ENCODE data around the gene ASTN2. TPM values are rescaled to one million over a fixed set of nuclear protein-coding genes. Genes with fewer than 3 reads are reported as not detected.

ASTN2 gene
- total RNA-seq, 5 donors from 2014 or later (not counting 1 experiment from before 2014, with no cell fraction given) = 3.7 to 4.8 (median 4.4) TPM

DNA sequence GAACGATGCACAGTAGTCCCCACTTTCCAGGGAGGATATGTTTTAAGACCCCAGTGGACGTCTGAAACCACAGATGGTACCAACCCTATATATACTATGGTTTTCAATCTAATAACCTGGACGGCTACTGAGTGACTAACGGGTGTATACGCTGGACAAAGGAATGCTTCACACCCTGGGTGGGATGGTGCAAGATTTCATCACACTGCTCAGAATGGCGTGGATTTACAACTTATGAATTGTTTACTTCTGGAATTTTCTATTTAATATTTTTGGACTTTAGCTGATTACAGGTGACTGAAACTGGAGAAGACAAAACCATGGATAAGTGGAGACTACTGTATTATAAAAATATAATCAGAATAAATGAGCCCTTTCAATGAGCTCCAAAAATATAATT is 875.3 kb downstream of the ASTN2 start:
- no peak for ATAC-seq (replicated peaks in 1 of 4)
- H3K4me1 Mint-ChIP-seq = no peaks in the 10 kb centered on the region
- no peak overlapping the region for H3K4me3 ChIP-seq (ENCODE audit: control insufficient read depth in 1 of 2, extremely low read depth in 1 of 2, low read length in 1 of 2)

DNA sequence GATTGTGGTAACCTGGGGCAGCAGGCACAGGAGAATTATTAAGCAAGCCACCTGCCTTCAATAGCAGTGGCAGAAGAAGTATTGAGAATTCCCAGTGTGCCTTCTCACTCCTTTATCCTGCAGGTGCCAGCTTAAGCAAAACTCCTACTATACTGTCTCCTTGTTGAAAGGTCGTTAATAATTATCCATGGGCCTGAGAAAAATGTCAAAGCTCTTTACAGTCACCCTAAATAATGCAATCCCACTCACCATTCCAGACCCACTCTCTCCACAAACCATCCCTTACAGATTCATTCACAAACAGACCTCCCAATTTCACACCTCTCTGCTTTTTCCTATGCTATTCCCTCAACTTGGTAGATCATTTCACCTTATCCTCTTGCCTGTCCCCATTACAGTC is 889.2 kb downstream of the ASTN2 start:
- peaks cover 7% of the 10 kb centered on the region for H3K36me3 Mint-ChIP-seq
- H3K4me1 Mint-ChIP-seq = no peaks in the 10 kb centered on the region
- ATAC-seq (replicated peaks in 1 of 4) (no peak), DNase-seq (no peak)
- Histone ChIP-seq H3K36me3 (ENCODE audit: control insufficient read depth in 2 of 2, extremely low read depth in 1 of 2, insufficient read depth in 1 of 2, low read length in 1 of 2) (no peaks in the 10 kb centered on the region), H3K4me3 (ENCODE audit: control insufficient read depth in 1 of 2, extremely low read depth in 1 of 2, low read length in 1 of 2) (no peak overlapping the region), H3K4me1 (ENCODE audit: control insufficient read depth in 1 of 2, extremely low read depth in 1 of 2, insufficient read depth in 2 of 2, low read length in 2 of 2) (no peaks in the 10 kb centered on the region), H3K27ac (ENCODE audit: low read length) (no peak overlapping the region), H3K9me3 (no peaks in the 10 kb centered on the region), H3K27me3 (replicated peaks in 1 of 2; ENCODE audit: control insufficient read depth in 2 of 2, extremely low read depth in 1 of 2, insufficient read depth in 2 of 2, low read length in 1 of 2) (no peaks in the 10 kb centered on the region)
- H3K4me3 Mint-ChIP-seq = no peak overlapping the region
- H3K9me3 Mint-ChIP-seq = peaks cover 18 to 30% (median 29%) of the 10 kb centered on the region in 3 donors
- ChIA-PET POLR2A (no interaction called here), CTCF (no interaction called here)
- WGBS (ENCODE audit: insufficient coverage) = 31% methylated on average over 1 of the region's 1 CpG
- no peaks in the 10 kb centered on the region for H3K27me3 Mint-ChIP-seq
- H3K27ac Mint-ChIP-seq = no peak overlapping the region

More for the DNA sequence above, 875.3 kb downstream of the ASTN2 start:
- Mint-ChIP-seq H3K36me3 (peaks cover 29% of the 10 kb centered on the region), H3K4me3 (no peak overlapping the region), H3K9me3 (peaks cover 19 to 30% (median 28%) of the 10 kb centered on the region in 3 donors), H3K27ac (no peak overlapping the region), H3K27me3 (no peaks in the 10 kb centered on the region)
- CTCF ChIA-PET = no interaction called here
- Histone ChIP-seq H3K36me3 (ENCODE audit: control insufficient read depth in 2 of 2, extremely low read depth in 1 of 2, insufficient read depth in 1 of 2, low read length in 1 of 2) (no peaks in the 10 kb centered on the region), H3K27ac (ENCODE audit: low read length) (no peak overlapping the region), H3K4me1 (ENCODE audit: control insufficient read depth in 1 of 2, extremely low read depth in 1 of 2, insufficient read depth in 2 of 2, low read length in 2 of 2) (no peaks in the 10 kb centered on the region), H3K27me3 (replicated peaks in 1 of 2; ENCODE audit: control insufficient read depth in 2 of 2, extremely low read depth in 1 of 2, insufficient read depth in 2 of 2, low read length in 1 of 2) (no peaks in the 10 kb centered on the region), H3K9me3 (no peaks in the 10 kb centered on the region)
- POLR2A ChIA-PET = no interaction called here
- DNase-seq = no peak
- no CpG with 5 or more reads among the region's 6 CpGs for WGBS (ENCODE audit: insufficient coverage)

- Mint-ChIP-seq H3K27ac (no peak overlapping the region), H3K4me1 (no peaks in the 10 kb centered on the region), H3K9me3 (peaks cover 24 to 35% (median 30%) of the 10 kb centered on the region in 3 donors), H3K4me3 (no peak overlapping the region), H3K27me3 (no peaks in the 10 kb centered on the region), H3K36me3 (peaks cover 7% of the 10 kb centered on the region)
- no peaks in the 10 kb centered on the region for H3K27me3 ChIP-seq (replicated peaks in 1 of 2; ENCODE audit: control insufficient read depth in 2 of 2, extremely low read depth in 1 of 2, insufficient read depth in 2 of 2, low read length in 1 of 2)
- WGBS (ENCODE audit: insufficient coverage) = 88% methylated on average over 1 of the region's 3 CpGs
- no peak overlapping the region for H3K4me3 ChIP-seq (ENCODE audit: control insufficient read depth in 1 of 2, extremely low read depth in 1 of 2, low read length in 1 of 2)
- ATAC-seq (replicated peaks in 1 of 4) = no peak
- POLR2A ChIA-PET = no interaction called here
- H3K9me3 ChIP-seq = no peaks in the 10 kb centered on the region
- no peak for DNase-seq
- no peaks in the 10 kb centered on the region for H3K4me1 ChIP-seq (ENCODE audit: control insufficient read depth in 1 of 2, extremely low read depth in 1 of 2, insufficient read depth in 2 of 2, low read length in 2 of 2)
- H3K27ac ChIP-seq (ENCODE audit: low read length) = no peak overlapping the region
- H3K36me3 ChIP-seq (ENCODE audit: control insufficient read depth in 2 of 2, extremely low read depth in 1 of 2, insufficient read depth in 1 of 2, low read length in 1 of 2) = no peaks in the 10 kb centered on the region
- CTCF ChIA-PET = no interaction called here
These were observed 889.9 kb downstream of the ASTN2 start for GRCh38 chr9:116524778-116525470.

DNA sequence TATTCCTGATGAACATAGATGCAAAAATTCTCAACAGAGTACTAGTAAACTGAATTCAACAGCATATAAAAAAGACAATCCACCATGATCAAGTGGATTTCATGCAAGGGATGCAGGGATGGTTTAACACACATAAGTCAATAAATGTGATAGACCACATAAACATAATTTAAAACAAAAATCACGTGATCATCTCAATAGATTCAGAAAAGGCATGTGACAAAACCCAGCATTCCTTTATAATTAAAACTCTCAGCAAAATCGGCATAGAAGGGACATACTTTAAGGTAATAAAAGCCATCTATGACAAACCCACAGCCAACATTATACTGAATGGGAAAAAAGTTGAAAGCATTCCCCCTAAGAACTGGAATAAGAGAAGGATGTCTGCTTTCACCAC is 894.6 kb downstream of the ASTN2 start:
- H3K27me3 Mint-ChIP-seq = no peaks in the 10 kb centered on the region
- Histone ChIP-seq H3K4me3 (ENCODE audit: control insufficient read depth in 1 of 2, extremely low read depth in 1 of 2, low read length in 1 of 2) (no peak overlapping the region), H3K9me3 (peaks cover 1% of the 10 kb centered on the region), H3K27me3 (replicated peaks in 1 of 2; ENCODE audit: control insufficient read depth in 2 of 2, extremely low read depth in 1 of 2, insufficient read depth in 2 of 2, low read length in 1 of 2) (peaks cover 0 to 3% of the 10 kb centered on the region in 2 experiments), H3K36me3 (ENCODE audit: control insufficient read depth in 2 of 2, extremely low read depth in 1 of 2, insufficient read depth in 1 of 2, low read length in 1 of 2) (no peaks in the 10 kb centered on the region), H3K27ac (ENCODE audit: low read length) (no peak overlapping the region), H3K4me1 (ENCODE audit: control insufficient read depth in 1 of 2, extremely low read depth in 1 of 2, insufficient read depth in 2 of 2, low read length in 2 of 2) (no peaks in the 10 kb centered on the region)
- ATAC-seq (replicated peaks in 1 of 4) (no peak), DNase-seq (no peak)
- no CpG with 5 or more reads among the region's 2 CpGs for WGBS (ENCODE audit: insufficient coverage)
- H3K9me3 Mint-ChIP-seq = peaks cover 41 to 56% (median 46%) of the 10 kb centered on the region in 3 donors
- no peak overlapping the region for H3K27ac Mint-ChIP-seq
- POLR2A ChIA-PET = no interaction called here
- H3K4me1 Mint-ChIP-seq = no peaks in the 10 kb centered on the region
- H3K4me3 Mint-ChIP-seq = no peak overlapping the region
- CTCF ChIA-PET = no interaction called here
- H3K36me3 Mint-ChIP-seq = peaks cover 15% of the 10 kb centered on the region

GRCh38 chr9:116516456-116516855 is 898.4 kb downstream of the ASTN2 start:
- H3K9me3 ChIP-seq = peaks cover 2% of the 10 kb centered on the region
- ATAC-seq (replicated peaks in 1 of 4) (no peak), DNase-seq (no peak)
- peaks cover 0 to 3% of the 10 kb centered on the region in 2 experiments for H3K27me3 ChIP-seq (replicated peaks in 1 of 2; ENCODE audit: control insufficient read depth in 2 of 2, extremely low read depth in 1 of 2, insufficient read depth in 2 of 2, low read length in 1 of 2)
- no peak overlapping the region for H3K27ac ChIP-seq (ENCODE audit: low read length)
- H3K36me3 Mint-ChIP-seq = peaks cover 15% of the 10 kb centered on the region
- CTCF ChIA-PET = no interaction called here
- H3K4me1 ChIP-seq (ENCODE audit: control insufficient read depth in 1 of 2, extremely low read depth in 1 of 2, insufficient read depth in 2 of 2, low read length in 2 of 2) = no peaks in the 10 kb centered on the region
- H3K36me3 ChIP-seq (ENCODE audit: control insufficient read depth in 2 of 2, extremely low read depth in 1 of 2, insufficient read depth in 1 of 2, low read length in 1 of 2) = no peaks in the 10 kb centered on the region
- peaks cover 46 to 56% (median 46%) of the 10 kb centered on the region in 3 donors for H3K9me3 Mint-ChIP-seq
- 50% methylated on average over 1 of the region's 1 CpG for WGBS (ENCODE audit: insufficient coverage)
- no peaks in the 10 kb centered on the region for H3K27me3 Mint-ChIP-seq
- no peak overlapping the region for H3K27ac Mint-ChIP-seq
- H3K4me3 Mint-ChIP-seq = no peak overlapping the region
- no peaks in the 10 kb centered on the region for H3K4me1 Mint-ChIP-seq
- POLR2A ChIA-PET = no interaction called here
- no peak overlapping the region for H3K4me3 ChIP-seq (ENCODE audit: control insufficient read depth in 1 of 2, extremely low read depth in 1 of 2, low read length in 1 of 2)

DNA sequence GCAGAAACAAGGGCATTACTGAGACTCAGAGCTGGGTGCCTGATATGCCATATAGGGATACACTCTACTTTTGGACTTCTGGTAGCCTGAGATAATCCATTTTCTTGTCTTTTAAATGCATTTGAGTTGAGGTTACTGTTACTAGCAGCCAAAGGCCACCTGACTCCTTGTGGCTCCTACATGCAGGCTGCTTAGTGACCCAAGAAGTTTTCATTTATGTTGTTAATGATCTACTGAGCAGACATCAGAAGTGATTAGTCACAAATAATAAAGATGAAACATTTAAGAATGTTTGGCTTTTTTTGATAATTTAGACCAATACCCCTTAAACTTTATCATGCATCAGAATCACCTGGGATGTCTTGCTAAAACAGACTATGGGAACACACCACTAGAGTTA is 899.3 kb downstream of the ASTN2 start:
- H3K27me3 Mint-ChIP-seq = no peaks in the 10 kb centered on the region
- CTCF ChIA-PET = no interaction called here
- H3K4me1 Mint-ChIP-seq = no peaks in the 10 kb centered on the region
- no peak overlapping the region for H3K27ac ChIP-seq (ENCODE audit: low read length)
- POLR2A ChIA-PET = no interaction called here
- peaks cover 15% of the 10 kb centered on the region for H3K36me3 Mint-ChIP-seq
- H3K27ac Mint-ChIP-seq = no peak overlapping the region
- H3K4me3 Mint-ChIP-seq = no peak overlapping the region
- ATAC-seq (replicated peaks in 1 of 4) (no peak), DNase-seq (no peak)
- H3K9me3 Mint-ChIP-seq = peaks cover 40 to 46% (median 40%) of the 10 kb centered on the region in 3 donors
- no peaks in the 10 kb centered on the region for H3K4me1 ChIP-seq (ENCODE audit: control insufficient read depth in 1 of 2, extremely low read depth in 1 of 2, insufficient read depth in 2 of 2, low read length in 2 of 2)
- H3K27me3 ChIP-seq (replicated peaks in 1 of 2; ENCODE audit: control insufficient read depth in 2 of 2, extremely low read depth in 1 of 2, insufficient read depth in 2 of 2, low read length in 1 of 2) = peaks cover 0 to 3% of the 10 kb centered on the region in 2 experiments
- no peaks in the 10 kb centered on the region for H3K36me3 ChIP-seq (ENCODE audit: control insufficient read depth in 2 of 2, extremely low read depth in 1 of 2, insufficient read depth in 1 of 2, low read length in 1 of 2)
- peaks cover 2% of the 10 kb centered on the region for H3K9me3 ChIP-seq
- no peak overlapping the region for H3K4me3 ChIP-seq (ENCODE audit: control insufficient read depth in 1 of 2, extremely low read depth in 1 of 2, low read length in 1 of 2)

GRCh38 chr9:116506685-116507084 is 908.2 kb downstream of the ASTN2 start:
- H3K27ac Mint-ChIP-seq = no peak overlapping the region
- CTCF ChIA-PET = no interaction called here

More at GRCh38 chr9:116506685-116507084, 908.2 kb downstream of the ASTN2 start:
- POLR2A ChIA-PET = no interaction called here
- Histone ChIP-seq H3K27ac (ENCODE audit: low read length) (no peak overlapping the region), H3K9me3 (no peaks in the 10 kb centered on the region), H3K4me3 (ENCODE audit: control insufficient read depth in 1 of 2, extremely low read depth in 1 of 2, low read length in 1 of 2) (no peak overlapping the region), H3K36me3 (ENCODE audit: control insufficient read depth in 2 of 2, extremely low read depth in 1 of 2, insufficient read depth in 1 of 2, low read length in 1 of 2) (no peaks in the 10 kb centered on the region), H3K27me3 (replicated peaks in 1 of 2; ENCODE audit: control insufficient read depth in 2 of 2, extremely low read depth in 1 of 2, insufficient read depth in 2 of 2, low read length in 1 of 2) (no peaks in the 10 kb centered on the region), H3K4me1 (ENCODE audit: control insufficient read depth in 1 of 2, extremely low read depth in 1 of 2, insufficient read depth in 2 of 2, low read length in 2 of 2) (no peaks in the 10 kb centered on the region)
- 100% methylated on average over 2 of the region's 4 CpGs for WGBS (ENCODE audit: insufficient coverage)
- Mint-ChIP-seq H3K4me3 (no peak overlapping the region), H3K36me3 (no peaks in the 10 kb centered on the region), H3K27me3 (no peaks in the 10 kb centered on the region), H3K4me1 (no peaks in the 10 kb centered on the region), H3K9me3 (peaks cover 0 to 17% (median 7%) of the 10 kb centered on the region in 3 donors)
- ATAC-seq (replicated peaks in 1 of 4) = no peak
- DNase-seq = no peak
